Sigmoid colon (tissue), 3 donors: Measurements from ENCODE around the gene ACP7.

Source experiments
- POLR2A ChIP-seq, 2 donors: fragments of 450-650 bp; IDR thresholded peaks; one replicate each; pipeline ENCODE4 v1.6.1; 2016; ENCODE audit warnings: antibody characterized with exemption in 2 of 2, mild to moderate bottlenecking in 2 of 2, moderate library complexity in 2 of 2
- TF ChIP-seq, protein P1 (sequence below), 4 experiments: fragments of 450-650 bp in 3 of 4; fragments of 200-600 bp in 1 of 4; IDR thresholded peaks; one replicate each; pipeline ENCODE4 v1.5.1; 2016 to 2019; ENCODE audit warnings: antibody characterized with exemption in 4 of 4, mild to moderate bottlenecking in 3 of 4, moderate library complexity in 2 of 4

DNA sequence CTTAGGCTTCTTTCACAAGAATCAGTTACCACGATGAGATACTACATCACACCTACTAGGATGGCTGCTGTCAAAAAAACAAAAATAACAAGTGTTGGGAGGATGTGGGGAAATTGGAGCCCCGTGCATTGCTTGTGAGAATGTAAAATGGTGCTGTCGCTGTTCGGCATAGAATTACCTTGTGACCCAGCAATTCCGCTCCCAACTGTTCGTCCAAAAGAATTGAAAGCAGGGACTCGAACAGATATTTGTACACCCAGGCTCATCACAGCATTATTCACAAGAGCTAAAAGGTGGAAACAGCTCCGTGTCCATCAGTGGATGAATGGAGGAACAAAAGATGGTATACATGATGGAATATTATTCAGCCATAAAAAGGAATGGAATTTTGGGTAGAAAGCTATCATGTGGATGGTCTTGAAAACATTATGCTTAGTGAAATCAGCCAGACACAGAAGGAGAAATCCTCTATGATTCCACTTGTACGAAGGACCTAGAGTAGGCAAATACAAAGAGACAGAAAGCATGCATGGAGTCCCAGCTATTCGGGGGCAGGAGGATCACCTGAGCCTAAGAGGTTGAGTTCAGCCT, 64.9 kb downstream of the ACP7 start:
- TF ChIP-seq, protein P1, sequence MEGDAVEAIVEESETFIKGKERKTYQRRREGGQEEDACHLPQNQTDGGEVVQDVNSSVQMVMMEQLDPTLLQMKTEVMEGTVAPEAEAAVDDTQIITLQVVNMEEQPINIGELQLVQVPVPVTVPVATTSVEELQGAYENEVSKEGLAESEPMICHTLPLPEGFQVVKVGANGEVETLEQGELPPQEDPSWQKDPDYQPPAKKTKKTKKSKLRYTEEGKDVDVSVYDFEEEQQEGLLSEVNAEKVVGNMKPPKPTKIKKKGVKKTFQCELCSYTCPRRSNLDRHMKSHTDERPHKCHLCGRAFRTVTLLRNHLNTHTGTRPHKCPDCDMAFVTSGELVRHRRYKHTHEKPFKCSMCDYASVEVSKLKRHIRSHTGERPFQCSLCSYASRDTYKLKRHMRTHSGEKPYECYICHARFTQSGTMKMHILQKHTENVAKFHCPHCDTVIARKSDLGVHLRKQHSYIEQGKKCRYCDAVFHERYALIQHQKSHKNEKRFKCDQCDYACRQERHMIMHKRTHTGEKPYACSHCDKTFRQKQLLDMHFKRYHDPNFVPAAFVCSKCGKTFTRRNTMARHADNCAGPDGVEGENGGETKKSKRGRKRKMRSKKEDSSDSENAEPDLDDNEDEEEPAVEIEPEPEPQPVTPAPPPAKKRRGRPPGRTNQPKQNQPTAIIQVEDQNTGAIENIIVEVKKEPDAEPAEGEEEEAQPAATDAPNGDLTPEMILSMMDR (IDR thresholded peaks at IDR 0.05): no peak
- no peak for TF ChIP-seq POLR2A (IDR thresholded peaks at IDR 0.05)
